CD1c-positive myeloid dendritic cell (primary cell): ENCODE data around the gene SERTAD2.
A peak's percentile ranks its signal among the peaks of the same experiment; 100 is the strongest.

ENCODE experiments used
- DNase-seq: peaks from one replicate; pipeline ENCODE4 v3.0.0-alpha.2; 2016; ENCODE audit errors: extremely low spot score

The SERTAD2 gene, protein sequence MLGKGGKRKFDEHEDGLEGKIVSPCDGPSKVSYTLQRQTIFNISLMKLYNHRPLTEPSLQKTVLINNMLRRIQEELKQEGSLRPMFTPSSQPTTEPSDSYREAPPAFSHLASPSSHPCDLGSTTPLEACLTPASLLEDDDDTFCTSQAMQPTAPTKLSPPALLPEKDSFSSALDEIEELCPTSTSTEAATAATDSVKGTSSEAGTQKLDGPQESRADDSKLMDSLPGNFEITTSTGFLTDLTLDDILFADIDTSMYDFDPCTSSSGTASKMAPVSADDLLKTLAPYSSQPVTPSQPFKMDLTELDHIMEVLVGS

GRCh38 chr2:64653109-64654062, at the start of gene SERTAD2:
Gene SERTAD2, minus strand, starts transcription at chr2:64653913. Its CDS starts 17,042 bp downstream, at chr2:64636871.
- peak; percentile 92 for DNase-seq

GRCh38 chr2:64700133-64700809, 46.6 kb upstream of the SERTAD2 start:
- DNase-seq, result peak; percentile 74

DNA sequence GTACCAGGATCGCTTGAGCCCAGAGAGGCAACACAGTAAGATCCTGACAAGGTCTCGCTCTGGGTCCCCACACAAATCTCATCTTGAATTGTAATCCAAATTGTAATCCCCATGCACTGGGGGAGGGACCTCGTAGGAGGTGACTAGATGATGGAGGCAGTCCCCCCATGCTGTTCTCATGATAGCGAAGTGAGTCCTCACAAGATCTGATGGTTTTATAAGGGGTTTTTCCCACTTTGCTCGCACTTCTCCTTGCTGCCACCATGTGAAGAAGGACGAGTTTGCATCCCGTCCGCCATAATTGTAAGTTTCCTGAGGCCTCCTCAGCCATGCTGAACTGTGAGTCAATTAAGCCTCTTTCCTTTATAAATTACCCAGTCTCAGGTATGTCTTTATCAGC, 46.0 kb upstream of the SERTAD2 start:
- DNase-seq, result peak; percentile 38

GRCh38 chr2:64698668-64699444, 45.1 kb upstream of the SERTAD2 start:
- peak; percentile 48 for DNase-seq

DNA sequence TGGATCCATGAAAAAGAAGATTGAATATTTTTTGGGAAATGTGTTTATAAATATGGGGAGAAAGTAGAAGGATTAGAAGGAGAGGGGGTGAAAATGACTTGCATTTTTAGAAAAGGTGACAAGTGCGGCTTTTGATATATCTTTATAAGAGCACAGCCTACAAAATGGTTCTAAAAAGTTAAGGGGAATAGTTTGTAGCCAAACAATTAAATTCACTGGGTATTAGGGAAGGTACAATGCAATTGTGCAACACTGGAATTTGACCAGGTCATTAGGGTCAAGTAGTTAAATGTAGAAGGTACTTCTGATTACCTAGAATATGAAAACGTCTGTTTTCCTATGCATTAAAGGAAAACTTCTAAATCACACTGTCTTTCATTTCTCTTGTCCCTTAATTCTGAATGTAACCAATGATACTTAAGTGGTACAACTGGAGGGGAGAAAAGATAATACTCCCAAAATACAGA, 44.5 kb upstream of the SERTAD2 start:
- no peak for DNase-seq

- DNase-seq, result peak; percentile 13
Measured at GRCh38 chr2:64697297-64698176, 43.8 kb upstream of the SERTAD2 start.

- DNase-seq, result no peak
Measured at GRCh38 chr2:64696636-64697035, 42.9 kb upstream of the SERTAD2 start.

GRCh38 chr2:64695721-64696261, 42.1 kb upstream of the SERTAD2 start:
- DNase-seq, result no peak

- no peak for DNase-seq
Measured at GRCh38 chr2:64692401-64692800, 38.7 kb upstream of the SERTAD2 start.

DNA sequence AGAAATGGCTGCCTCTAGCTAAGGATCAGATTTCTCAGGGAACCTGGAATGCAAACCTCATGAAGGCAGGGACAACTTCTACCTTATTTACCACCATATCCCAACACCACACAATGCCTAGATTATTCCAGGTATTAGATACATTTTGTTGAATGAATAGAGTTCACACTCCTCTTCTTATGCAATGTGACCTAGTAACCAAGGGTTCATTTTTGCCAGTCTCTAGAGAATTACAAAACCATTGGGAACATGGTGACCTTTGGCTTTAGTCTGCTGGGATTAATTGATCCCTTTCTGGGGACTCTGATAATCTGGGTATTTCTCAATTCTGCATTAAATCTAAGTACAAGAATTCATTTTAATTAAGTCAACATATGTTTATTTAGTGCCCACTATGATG, 35.2 kb upstream of the SERTAD2 start:
- no peak for DNase-seq

- DNase-seq, result no peak
Measured at GRCh38 chr2:64686283-64686956, 32.7 kb upstream of the SERTAD2 start.

GRCh38 chr2:64685430-64685829, 31.7 kb upstream of the SERTAD2 start:
- peak; percentile 16 for DNase-seq

DNA sequence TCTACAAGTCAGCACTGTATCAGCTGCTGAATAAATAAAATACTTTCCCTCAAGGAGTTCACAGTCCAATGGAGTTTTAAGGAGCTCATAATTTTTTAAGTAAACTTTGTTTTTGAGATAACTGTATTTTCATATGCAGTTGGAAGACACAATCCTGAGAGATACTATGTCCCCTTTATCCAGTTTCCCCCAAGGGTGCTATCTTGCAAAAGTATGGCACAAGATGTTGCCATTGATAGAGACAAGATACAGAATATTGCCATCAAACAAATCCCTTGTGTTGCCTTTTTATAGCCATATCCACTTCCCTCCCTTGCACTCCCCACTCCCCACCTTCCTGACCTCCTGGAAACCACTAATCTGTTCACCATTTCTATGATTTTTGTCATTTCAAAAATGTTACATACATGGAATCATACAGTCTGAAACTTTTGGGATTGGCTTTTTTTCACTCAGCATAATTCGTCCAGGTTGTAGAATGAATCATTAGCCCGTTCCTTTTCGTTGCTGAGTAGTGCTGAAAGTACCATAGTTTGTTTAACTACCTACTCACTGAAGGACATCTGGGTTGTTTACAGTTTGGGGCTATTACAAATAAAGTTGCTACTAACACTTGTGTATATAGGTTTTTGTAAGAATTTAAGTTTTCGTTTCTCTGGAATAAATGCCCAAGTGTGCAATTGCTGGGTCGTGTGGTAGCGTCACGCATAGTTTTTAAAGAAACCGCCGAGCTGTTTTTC, 30.2 kb upstream of the SERTAD2 start:
- DNase-seq, result no peak

GRCh38 chr2:64681479-64681967, 27.8 kb upstream of the SERTAD2 start:
- peak; percentile 44 for DNase-seq

DNA sequence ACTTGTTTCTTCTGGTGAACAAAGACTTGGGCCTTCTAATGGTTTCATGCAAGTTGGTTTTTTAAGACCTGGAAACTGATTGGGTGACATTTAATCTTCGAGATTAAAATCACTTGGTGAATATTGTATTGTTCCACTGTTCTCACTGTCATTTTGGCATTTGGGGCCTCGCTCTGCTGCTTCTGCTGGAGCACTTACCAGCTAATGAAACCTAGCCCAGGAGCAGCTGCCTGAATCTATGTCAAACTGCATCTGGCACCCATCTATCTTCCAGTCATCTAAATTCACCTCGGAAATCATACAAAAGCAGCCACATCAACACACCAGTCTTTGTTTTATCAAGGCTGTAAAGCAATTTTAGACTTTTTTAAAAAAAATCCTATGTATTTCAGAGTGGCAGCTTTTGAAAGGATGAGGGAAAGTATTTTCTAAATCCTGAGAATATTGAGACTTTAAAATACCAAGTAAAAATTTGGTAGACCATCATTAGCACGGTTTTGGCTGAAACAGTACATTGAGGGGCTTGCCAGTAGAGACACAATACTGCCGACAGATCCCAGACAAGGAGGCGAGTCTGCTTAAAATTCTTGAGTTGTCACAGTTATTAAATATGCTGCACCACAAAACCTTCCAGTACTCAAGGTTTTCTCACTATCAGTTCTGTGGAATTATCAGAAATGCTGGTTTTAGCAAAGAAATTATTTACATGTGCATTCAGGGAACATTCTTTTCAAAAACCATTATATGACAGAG, 26.1 kb upstream of the SERTAD2 start:
- DNase-seq, result no peak

DNA sequence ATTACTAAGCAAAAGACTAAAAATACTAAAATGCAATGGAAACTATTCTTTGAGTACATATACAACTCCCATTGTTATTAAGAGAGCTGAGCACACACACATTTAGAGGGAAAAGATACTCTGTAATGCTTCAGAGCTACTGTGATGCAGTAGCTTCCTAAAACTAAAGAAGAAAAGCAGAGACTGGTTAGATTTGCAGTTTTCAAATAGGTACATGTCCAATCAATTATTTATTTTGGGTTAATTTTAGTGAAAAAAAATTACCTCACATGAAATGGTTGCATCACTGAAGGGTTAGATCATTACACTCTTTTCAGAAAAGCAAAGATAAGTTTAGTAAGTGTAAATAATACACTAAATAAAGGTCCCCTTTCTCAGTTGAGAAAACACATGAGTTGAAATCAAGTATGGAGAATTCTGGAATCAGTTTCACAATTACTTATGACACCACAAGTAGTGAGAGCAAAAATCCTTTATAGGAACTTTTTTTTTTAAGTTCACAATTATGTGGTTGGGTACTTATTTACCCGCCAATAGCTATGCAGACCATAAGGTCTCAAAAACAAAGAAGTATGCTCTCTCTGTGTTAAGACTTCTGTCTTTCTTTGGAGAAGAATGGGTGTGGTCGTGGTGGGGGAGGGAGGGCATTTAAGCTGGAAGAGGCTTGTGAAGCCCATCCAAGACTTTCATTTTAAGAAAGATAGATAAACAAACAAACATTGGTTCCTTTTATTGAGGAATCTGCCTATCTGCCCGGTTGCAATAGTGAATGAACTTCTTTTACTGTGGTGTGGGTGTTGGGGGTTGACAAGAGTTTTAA, 25.3 kb upstream of the SERTAD2 start:
- peak; percentile 47 for DNase-seq

GRCh38 chr2:64677530-64677929, 23.8 kb upstream of the SERTAD2 start:
- DNase-seq, result no peak
